Uterus (tissue), 2 donors: ENCODE data around the gene GREB1L.

Experiments
- POLR2A ChIP-seq, 2 donors: fragments of 450-650 bp; IDR thresholded peaks; one replicate each; pipeline ENCODE4 v1.6.1; 2016; ENCODE audit warnings: antibody characterized with exemption in 2 of 2, mild to moderate bottlenecking in 1 of 2, moderate library complexity in 1 of 2
- TF ChIP-seq, protein P1 (sequence below), 4 experiments: fragments of 200-600 bp in 2 of 4; fragments of 450-650 bp in 2 of 4; sonication (generic) in 2 of 4; IDR thresholded peaks; one replicate each; pipeline ENCODE4 v1.5.1; 2016 to 2019; ENCODE audit warnings: antibody characterized with exemption in 4 of 4, mild to moderate bottlenecking in 2 of 4, moderate library complexity in 1 of 4

- TF ChIP-seq, protein P1, sequence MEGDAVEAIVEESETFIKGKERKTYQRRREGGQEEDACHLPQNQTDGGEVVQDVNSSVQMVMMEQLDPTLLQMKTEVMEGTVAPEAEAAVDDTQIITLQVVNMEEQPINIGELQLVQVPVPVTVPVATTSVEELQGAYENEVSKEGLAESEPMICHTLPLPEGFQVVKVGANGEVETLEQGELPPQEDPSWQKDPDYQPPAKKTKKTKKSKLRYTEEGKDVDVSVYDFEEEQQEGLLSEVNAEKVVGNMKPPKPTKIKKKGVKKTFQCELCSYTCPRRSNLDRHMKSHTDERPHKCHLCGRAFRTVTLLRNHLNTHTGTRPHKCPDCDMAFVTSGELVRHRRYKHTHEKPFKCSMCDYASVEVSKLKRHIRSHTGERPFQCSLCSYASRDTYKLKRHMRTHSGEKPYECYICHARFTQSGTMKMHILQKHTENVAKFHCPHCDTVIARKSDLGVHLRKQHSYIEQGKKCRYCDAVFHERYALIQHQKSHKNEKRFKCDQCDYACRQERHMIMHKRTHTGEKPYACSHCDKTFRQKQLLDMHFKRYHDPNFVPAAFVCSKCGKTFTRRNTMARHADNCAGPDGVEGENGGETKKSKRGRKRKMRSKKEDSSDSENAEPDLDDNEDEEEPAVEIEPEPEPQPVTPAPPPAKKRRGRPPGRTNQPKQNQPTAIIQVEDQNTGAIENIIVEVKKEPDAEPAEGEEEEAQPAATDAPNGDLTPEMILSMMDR (IDR thresholded peaks at IDR 0.05), result no peak
- no peak for TF ChIP-seq POLR2A (IDR thresholded peaks at IDR 0.05)
Observed at GRCh38 chr18:21513741-21514140, 271.7 kb downstream of the GREB1L start.
